Measurements from ENCODE around the gene SLC66A2.

The SLC66A2 gene

GRCh38 chr18:79864006-79864725, 87.3 kb downstream of the SLC66A2 start:
- DNase-seq, result no peak

GRCh38 chr18:79863161-79864005, 88.1 kb downstream of the SLC66A2 start:
- no peak for DNase-seq

DNA sequence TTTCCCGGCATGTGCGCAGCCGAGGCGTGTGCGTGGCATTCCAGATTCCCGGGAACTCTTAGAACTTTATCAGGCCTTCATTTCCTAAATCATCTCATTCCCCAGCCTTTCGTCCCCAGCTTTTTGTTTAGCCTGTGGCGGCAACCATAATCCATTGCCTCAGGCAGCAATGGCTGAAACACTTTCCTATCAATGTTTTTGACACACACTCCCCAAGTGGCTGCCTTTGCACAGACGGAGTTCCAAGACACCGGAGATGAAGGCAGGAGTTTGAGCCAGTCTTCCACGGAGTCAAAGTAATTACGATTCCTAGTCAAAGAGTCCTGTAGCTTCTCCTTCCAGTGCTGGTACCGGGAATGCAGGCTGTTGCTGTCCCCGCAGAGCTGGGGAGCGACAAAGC, 88.9 kb downstream of the SLC66A2 start:
- no peak for DNase-seq

DNA sequence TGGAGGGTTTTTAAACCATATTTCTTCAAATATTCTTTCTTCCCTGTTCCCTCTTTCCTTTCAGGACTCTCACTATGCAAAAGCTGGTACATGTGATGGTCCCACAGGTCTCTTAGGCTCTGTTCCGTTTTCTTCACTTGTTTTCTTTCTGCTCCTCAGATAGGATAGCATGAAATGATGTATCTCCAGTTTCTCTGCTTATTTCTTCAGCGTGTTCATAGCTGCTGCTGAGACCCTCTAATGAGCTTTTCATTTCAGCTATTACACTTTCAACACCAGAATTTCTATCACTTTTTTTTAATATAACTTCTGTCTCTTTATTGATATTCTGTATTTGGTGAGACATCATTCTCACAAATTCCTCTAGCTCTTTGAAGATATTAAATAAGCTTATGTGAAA, 89.8 kb downstream of the SLC66A2 start:
- no peak for DNase-seq

- DNase-seq, result no peak
Observed at GRCh38 chr18:79859314-79859713, 92.1 kb downstream of the SLC66A2 start.

- DNase-seq, result no peak
Observed at GRCh38 chr18:79857082-79857671, 94.3 kb downstream of the SLC66A2 start.

DNA sequence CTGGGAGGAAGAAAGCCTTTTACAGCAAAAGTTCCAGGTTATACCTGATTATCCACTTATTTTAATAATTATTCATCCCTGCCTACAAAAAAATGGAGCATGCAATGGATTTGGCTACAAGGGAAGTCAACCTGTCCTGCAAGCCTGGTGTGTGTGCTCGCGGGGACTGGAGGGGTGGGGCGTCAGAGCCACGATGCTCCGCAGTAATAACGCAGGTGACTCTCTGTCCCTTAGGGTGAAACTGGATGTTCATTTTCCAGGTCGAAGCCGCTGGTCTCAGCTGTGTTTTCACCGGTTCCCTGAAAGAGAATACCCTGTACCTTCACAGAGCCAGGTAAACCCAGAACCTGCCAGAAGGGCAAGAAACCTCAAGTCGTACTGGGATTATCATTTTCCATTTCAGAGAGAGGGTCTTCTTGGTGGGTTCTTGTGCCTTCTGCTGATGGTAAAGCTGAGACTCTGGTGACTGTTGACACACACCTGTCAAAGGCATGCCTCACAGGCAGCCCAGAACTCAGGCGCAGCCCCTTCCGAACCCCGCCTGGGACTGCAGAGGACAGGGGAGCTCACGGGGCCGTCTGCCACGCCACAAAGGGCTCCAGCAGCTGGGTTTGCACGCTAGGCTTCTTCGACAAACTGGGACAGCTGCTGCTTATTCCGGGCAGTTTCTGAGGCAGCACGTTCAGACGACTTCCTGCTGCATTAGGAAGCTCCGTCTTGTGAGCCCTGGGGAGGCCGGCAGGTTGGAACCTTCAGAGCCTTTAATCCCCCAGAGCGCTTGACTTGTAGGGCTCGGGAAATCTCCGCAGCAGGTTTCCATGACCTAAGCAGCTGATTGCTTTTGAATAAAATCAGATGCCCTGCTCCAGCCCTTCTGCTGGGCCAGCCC, 95.1 kb downstream of the SLC66A2 start:
- DNase-seq, result peak in 1 of 5 experiments; percentile 35

GRCh38 chr18:79855147-79855933, 96.1 kb downstream of the SLC66A2 start:
- no peak for DNase-seq

DNA sequence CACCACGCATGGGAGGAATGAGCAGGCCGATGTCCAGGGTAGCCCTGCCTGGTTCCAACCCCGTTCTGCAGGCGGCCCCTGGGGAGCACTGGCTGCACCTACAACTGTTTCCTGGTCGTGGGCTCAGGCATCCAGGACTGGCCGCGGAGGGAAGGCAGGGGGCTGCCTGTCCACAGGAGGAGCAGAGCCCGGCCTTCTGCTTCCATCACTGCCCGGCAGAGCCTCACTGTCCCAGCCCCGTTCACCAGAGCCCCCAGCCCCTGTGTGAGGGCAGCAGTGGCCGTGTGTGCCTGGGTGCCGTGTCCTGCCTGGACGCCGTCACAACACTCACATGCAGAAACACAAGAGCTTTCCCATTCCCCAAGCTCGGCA, 97.5 kb downstream of the SLC66A2 start:
- DNase-seq, result no peak

- DNase-seq, result no peak
Observed at GRCh38 chr18:79853303-79853992, 98.0 kb downstream of the SLC66A2 start.

- no peak for DNase-seq
Observed at GRCh38 chr18:79852561-79853302, 98.7 kb downstream of the SLC66A2 start.
